Ovary (tissue), 3 donors: ENCODE data around the gene ELP4.

Source experiments
- POLR2A ChIP-seq: fragments of 450-650 bp; IDR thresholded peaks from one replicate; pipeline ENCODE4 v1.6.1; 2017; ENCODE audit warnings: antibody characterized with exemption, mild to moderate bottlenecking, moderate library complexity
- TF ChIP-seq, protein P1 (sequence below), 3 donors: fragments of 450-650 bp in 2 of 3; fragments of 200-600 bp in 1 of 3; IDR thresholded peaks; one replicate each; pipeline versions ENCODE4 v1.5.1 to v1.8.0; 2016 to 2022; ENCODE audit warnings: antibody characterized with exemption in 3 of 3, mild to moderate bottlenecking in 1 of 3
- donor health status: DM: no; HTN: no; CAD: no.

- TF ChIP-seq, protein P1, sequence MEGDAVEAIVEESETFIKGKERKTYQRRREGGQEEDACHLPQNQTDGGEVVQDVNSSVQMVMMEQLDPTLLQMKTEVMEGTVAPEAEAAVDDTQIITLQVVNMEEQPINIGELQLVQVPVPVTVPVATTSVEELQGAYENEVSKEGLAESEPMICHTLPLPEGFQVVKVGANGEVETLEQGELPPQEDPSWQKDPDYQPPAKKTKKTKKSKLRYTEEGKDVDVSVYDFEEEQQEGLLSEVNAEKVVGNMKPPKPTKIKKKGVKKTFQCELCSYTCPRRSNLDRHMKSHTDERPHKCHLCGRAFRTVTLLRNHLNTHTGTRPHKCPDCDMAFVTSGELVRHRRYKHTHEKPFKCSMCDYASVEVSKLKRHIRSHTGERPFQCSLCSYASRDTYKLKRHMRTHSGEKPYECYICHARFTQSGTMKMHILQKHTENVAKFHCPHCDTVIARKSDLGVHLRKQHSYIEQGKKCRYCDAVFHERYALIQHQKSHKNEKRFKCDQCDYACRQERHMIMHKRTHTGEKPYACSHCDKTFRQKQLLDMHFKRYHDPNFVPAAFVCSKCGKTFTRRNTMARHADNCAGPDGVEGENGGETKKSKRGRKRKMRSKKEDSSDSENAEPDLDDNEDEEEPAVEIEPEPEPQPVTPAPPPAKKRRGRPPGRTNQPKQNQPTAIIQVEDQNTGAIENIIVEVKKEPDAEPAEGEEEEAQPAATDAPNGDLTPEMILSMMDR (IDR thresholded peaks at IDR 0.05): no peak
- no peak for TF ChIP-seq POLR2A
Measured at GRCh38 chr11:31711137-31711536, 201.6 kb downstream of the ELP4 start.
